IPS-20b (cell line): Measurements from ENCODE around the gene MTUS2.

ENCODE experiments used
- H3K27ac ChIP-seq: one replicate; pipeline ENCODE4 v1.5.1; 2013; ENCODE audit warnings: low read length
- H3K27me3 ChIP-seq: 2 replicates; pipeline ENCODE4 v1.6.1; 2013; ENCODE audit warnings: mild to moderate bottlenecking, low read length, inconsistent platforms; ENCODE audit not compliant: insufficient read depth
- H3K36me3 ChIP-seq: 2 replicates; pipeline ENCODE4 v1.6.1; 2013; ENCODE audit warnings: low read depth, mild to moderate bottlenecking, inconsistent platforms, low read length, moderate library complexity; ENCODE audit not compliant: insufficient read depth
- H3K4me1 ChIP-seq: 2 replicates; pipeline ENCODE4 v1.6.1; 2013; ENCODE audit warnings: mild to moderate bottlenecking, control low read depth, inconsistent platforms, low read length, moderate library complexity; ENCODE audit not compliant: insufficient read depth
- H3K4me3 ChIP-seq: 2 replicates; pipeline ENCODE4 v1.5.1; 2013; ENCODE audit warnings: mild to moderate bottlenecking, low read length, inconsistent platforms
- H3K9ac ChIP-seq: 2 replicates; pipeline ENCODE4 v1.6.1; 2013; ENCODE audit warnings: low read depth, mild to moderate bottlenecking, inconsistent platforms, low read length, moderate library complexity
- H3K9me3 ChIP-seq: 2 replicates; pipeline ENCODE4 v1.6.1; 2013; ENCODE audit warnings: mild to moderate bottlenecking, low read depth, low read length, inconsistent platforms; ENCODE audit not compliant: insufficient read depth

The MTUS2 gene

DNA sequence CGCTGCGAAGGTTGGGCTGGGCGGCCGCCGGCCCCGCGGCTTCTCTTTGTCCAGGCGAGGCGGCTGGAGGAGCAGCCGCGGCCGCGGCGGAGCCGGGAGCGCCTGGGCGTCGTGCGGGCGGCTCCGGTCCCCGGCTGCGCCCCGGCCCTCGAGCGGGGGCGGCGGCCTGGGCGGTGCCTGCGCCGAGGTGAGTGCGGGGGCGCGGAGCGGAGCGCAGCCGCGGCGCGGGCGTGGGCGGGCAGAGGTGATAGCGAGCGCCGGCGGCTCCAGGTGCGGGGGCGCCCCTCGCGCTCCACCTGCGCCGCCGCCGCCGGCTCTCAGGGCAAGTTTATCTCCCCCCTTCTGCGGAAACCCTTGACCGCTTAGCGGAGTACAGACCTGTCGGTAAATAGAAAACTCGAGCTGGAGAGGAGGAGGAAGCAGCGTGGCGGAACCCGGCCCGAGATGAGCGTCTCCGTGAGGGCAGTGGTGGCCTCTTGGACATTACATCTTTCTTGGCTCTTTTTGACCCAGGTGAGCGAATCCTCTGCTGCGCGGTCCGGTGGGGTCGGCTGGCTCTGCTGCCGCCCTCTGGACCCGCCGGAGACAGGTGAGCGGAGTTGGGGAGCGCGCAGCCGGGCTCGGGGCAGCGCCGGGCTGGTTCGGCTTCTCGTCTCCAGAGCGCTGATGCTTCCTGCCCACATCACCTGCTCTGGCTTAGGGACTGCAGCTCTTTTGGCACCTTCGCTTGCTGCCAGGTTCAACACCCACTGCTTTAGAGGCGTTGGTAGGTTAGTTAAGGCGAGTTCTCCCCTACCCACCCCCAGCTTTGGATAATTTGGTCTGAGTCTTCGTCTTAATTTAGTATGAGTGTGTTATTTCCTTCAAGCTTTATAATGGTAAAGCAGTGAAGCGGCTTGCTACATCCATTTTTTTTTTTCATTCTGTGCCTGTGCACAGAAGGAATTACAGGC, at the start of gene MTUS2:
Gene MTUS2, plus strand, starts transcription at position 241 of the 953 bp plus-strand sequence.
- Histone ChIP-seq H3K9me3 (no peaks in the 10 kb centered on the region), H3K4me1 (0 out of 2 replicates have a peak, but pooled peaks cover 3% of the 10 kb centered on the region), H3K27ac (no peak within 1 kb of the TSS), H3K4me3 (peak within 1 kb of the TSS; percentile 78), H3K9ac (peak within 1 kb of the TSS; percentile 54; the same call in 1 of the 2 replicates), H3K27me3 (peaks cover 74% of the 10 kb centered on the region), H3K36me3 (no peaks in the 10 kb centered on the region)

DNA sequence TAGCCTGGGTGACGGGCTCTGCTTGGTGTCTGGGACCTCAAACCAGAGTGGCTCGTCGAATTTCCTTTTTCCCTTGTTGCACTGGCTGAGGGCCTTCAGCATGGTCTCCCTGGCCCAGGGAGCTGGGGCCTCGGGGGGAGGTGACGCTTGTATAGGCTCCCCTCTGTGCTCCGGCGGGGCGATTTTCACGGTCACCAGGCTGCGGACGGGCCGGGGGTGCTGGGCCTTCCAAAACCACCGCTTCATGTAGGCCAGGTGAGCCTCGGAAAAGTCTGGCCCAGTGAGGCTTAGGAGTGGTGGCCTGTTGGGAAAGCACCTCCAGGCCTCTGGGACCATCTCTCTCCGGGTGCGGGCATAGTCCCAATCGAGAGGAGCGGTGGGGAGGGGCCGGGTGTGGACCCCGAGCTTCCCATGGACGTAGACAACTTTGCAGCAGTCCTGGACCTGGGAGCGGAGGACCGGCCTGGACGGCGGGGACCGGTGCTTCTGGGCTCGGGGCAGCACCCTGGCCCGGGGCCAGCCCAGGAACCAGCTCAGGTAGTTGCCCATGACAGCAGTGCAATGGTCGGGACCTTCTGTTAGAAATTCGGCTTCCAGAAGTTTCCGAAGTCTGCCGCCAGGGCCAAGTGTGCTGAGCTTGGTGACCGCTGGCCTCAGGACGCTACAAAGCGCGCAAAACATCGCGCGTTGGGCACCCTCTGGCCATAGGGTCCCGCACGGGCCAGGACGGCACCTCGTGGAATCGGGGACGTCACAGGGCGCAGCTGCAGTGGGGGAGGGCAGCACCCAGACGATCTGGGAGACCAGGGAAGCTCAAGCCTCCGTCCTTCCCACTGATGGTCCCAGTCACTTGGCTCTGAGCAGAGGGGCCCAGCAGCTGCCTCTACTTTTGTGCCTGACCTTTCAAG, 41.6 kb upstream of the MTUS2 start:
- Histone ChIP-seq H3K27me3 (no peaks in the 10 kb centered on the region), H3K27ac (no peak overlapping the region), H3K36me3 (no peaks in the 10 kb centered on the region), H3K4me1 (no peaks in the 10 kb centered on the region), H3K9me3 (0 out of 2 replicates have a peak, but pooled peaks cover 1% of the 10 kb centered on the region), H3K4me3 (no peak overlapping the region), H3K9ac (no peak overlapping the region)

GRCh38 chr13:28792992-28793391, 27.1 kb upstream of the MTUS2 start:
- H3K9me3 ChIP-seq, result no peaks in the 10 kb centered on the region
- H3K27me3 ChIP-seq, result no peaks in the 10 kb centered on the region
- H3K36me3 ChIP-seq, result no peaks in the 10 kb centered on the region
- H3K4me3 ChIP-seq, result no peak overlapping the region
- no peak overlapping the region for H3K27ac ChIP-seq
- no peaks in the 10 kb centered on the region; the same call in 1 of the 2 replicates for H3K4me1 ChIP-seq
- no peak overlapping the region for H3K9ac ChIP-seq

GRCh38 chr13:28794396-28794795, 25.7 kb upstream of the MTUS2 start:
- no peaks in the 10 kb centered on the region for H3K27me3 ChIP-seq
- H3K4me3 ChIP-seq, result no peak overlapping the region
- H3K9ac ChIP-seq, result no peak overlapping the region
- H3K4me1 ChIP-seq, result no peaks in the 10 kb centered on the region; the same call in 1 of the 2 replicates
- H3K36me3 ChIP-seq, result no peaks in the 10 kb centered on the region
- H3K9me3 ChIP-seq, result no peaks in the 10 kb centered on the region
- no peak overlapping the region for H3K27ac ChIP-seq

GRCh38 chr13:28796938-28797257, 23.2 kb upstream of the MTUS2 start:
- no peaks in the 10 kb centered on the region for H3K36me3 ChIP-seq
- no peak overlapping the region for H3K4me3 ChIP-seq
- H3K27ac ChIP-seq, result no peak overlapping the region
- H3K27me3 ChIP-seq, result no peaks in the 10 kb centered on the region
- H3K9me3 ChIP-seq, result no peaks in the 10 kb centered on the region
- H3K4me1 ChIP-seq, result no peaks in the 10 kb centered on the region
- no peak overlapping the region for H3K9ac ChIP-seq

DNA sequence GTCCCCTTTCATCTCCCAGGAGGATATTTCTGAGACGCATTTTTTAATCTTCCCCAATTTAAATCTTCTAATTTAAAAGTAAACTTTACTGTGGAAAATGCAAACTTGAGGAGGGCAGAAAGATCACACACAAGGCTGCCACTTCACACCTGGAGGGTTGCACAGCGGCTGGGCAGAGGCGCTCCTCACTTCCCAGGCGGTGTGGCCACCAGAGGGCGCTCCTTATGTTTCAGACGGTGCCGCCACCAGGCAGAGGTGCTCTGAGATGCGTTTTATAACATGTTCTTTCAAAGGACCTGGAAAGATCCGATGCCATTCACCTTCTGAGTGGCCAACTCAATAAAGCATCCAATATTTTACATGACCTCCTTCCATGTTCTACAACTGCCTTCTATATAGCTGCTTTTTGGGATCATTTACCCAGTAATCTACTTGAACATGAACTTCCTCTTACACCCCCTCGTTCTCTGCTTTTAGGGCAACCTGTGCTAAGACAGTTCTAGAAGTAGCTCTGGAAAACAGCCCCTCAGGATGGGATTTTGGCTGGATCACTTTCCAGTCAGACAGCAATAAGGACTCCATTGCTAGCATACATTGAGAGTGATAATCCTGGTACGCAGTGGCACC, 14.8 kb upstream of the MTUS2 start:
- no peaks in the 10 kb centered on the region for H3K27me3 ChIP-seq
- no peak overlapping the region for H3K9ac ChIP-seq
- peaks cover 7% of the 10 kb centered on the region for H3K9me3 ChIP-seq
- no peak overlapping the region for H3K27ac ChIP-seq
- no peaks in the 10 kb centered on the region for H3K36me3 ChIP-seq
- H3K4me1 ChIP-seq, result no peaks in the 10 kb centered on the region
- no peak overlapping the region for H3K4me3 ChIP-seq

- Histone ChIP-seq H3K9me3 (no peaks in the 10 kb centered on the region), H3K4me3 (no peak overlapping the region), H3K36me3 (no peaks in the 10 kb centered on the region), H3K9ac (no peak overlapping the region), H3K4me1 (0 out of 2 replicates have a peak, but pooled peaks cover 3% of the 10 kb centered on the region), H3K27ac (no peak overlapping the region), H3K27me3 (peaks cover 45% of the 10 kb centered on the region)
These were observed 2.9 kb upstream of the MTUS2 start for GRCh38 chr13:28817204-28817603.

- Histone ChIP-seq H3K4me1 (0 out of 2 replicates have a peak, but pooled peaks cover 3% of the 10 kb centered on the region), H3K9ac (peak overlapping the region; percentile 54; the same call in 1 of the 2 replicates), H3K27me3 (peaks cover 65% of the 10 kb centered on the region), H3K27ac (no peak overlapping the region), H3K9me3 (no peaks in the 10 kb centered on the region), H3K4me3 (peak overlapping the region; percentile 76), H3K36me3 (no peaks in the 10 kb centered on the region)
These were observed 951 bp upstream of the MTUS2 start for GRCh38 chr13:28819046-28819730.

DNA sequence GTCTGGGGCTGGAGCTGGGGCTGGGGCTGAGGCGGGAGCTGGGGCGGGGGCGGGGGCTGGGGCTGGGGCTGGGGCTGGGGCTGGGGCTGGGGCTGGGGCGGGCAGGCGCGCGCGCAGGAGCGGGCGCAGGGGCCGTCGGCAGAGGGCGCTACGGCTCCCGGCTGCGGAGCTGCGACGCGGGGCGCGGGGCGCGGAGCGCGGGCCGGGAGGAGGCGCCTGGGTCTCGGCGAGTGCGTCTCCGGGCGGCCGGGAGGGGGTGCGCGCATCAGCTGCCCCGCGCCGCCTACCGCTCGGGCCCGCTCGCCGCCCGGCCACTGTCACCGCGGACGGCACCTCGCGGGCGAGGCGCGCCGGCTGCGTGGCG, 422 bp upstream of the MTUS2 start:
- Histone ChIP-seq H3K36me3 (no peaks in the 10 kb centered on the region), H3K9ac (no peak overlapping the region), H3K27ac (no peak overlapping the region), H3K4me3 (peak overlapping the region; percentile 78; the same call in 1 of the 2 replicates), H3K9me3 (no peaks in the 10 kb centered on the region), H3K27me3 (peaks cover 67% of the 10 kb centered on the region), H3K4me1 (0 out of 2 replicates have a peak, but pooled peaks cover 3% of the 10 kb centered on the region)

DNA sequence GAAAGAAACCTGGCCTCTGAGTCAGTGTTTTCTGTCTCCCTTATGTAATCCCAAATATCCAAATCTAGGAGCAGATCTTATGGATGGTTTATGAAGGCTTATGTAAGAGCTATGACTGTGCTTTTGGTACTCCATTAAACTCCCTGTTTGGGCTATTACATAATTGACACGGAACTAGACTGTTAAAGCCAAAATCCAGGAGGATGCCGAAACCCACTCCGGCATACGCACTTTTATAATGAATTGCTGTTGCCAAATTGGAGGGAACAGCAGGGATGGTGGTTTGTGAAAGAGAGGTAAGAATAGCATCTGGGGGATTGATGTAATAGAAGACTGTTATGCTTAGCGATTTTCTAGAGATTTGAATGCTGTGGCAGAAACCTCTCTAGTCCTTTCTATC, 2.0 kb downstream of the MTUS2 start:
- H3K9me3 ChIP-seq, result peaks cover under 1% of the 10 kb centered on the region; the same call in 1 of the 2 replicates
- 0 out of 2 replicates have a peak, but pooled peaks cover 3% of the 10 kb centered on the region for H3K4me1 ChIP-seq
- no peak overlapping the region for H3K4me3 ChIP-seq
- no peak overlapping the region for H3K9ac ChIP-seq
- no peaks in the 10 kb centered on the region for H3K36me3 ChIP-seq
- H3K27ac ChIP-seq, result no peak overlapping the region
- peaks cover 77% of the 10 kb centered on the region for H3K27me3 ChIP-seq

- H3K36me3 ChIP-seq, result no peaks in the 10 kb centered on the region
These were observed 2.7 kb downstream of the MTUS2 start for GRCh38 chr13:28822801-28823200.

More at GRCh38 chr13:28822801-28823200, 2.7 kb downstream of the MTUS2 start:
- peaks cover 71% of the 10 kb centered on the region for H3K27me3 ChIP-seq
- H3K9ac ChIP-seq, result no peak overlapping the region
- H3K9me3 ChIP-seq, result peaks cover 6% of the 10 kb centered on the region; the same call in 1 of the 2 replicates
- no peak overlapping the region for H3K4me3 ChIP-seq
- no peak overlapping the region for H3K27ac ChIP-seq
- H3K4me1 ChIP-seq, result 0 out of 2 replicates have a peak, but pooled peaks cover 3% of the 10 kb centered on the region
